HG03064 (cell line): ENCODE measurements around the gene FAM3C.

ENCODE experiments used
- ATAC-seq: cut with Tn5 transposase; IDR thresholded peaks from one replicate; pipeline ENCODE4 v1.9.1; 2021; ENCODE audit warnings: low read depth; ENCODE audit not compliant: unreplicated experiment

FAM3C gene

GRCh38 chr7:121383235-121383910, 12.7 kb downstream of the FAM3C start:
- no peak for ATAC-seq

- no peak for ATAC-seq
Measured at GRCh38 chr7:121382473-121382872, 13.6 kb downstream of the FAM3C start.

GRCh38 chr7:121379930-121380329, 16.2 kb downstream of the FAM3C start:
- ATAC-seq = no peak

- ATAC-seq = no peak
Measured at GRCh38 chr7:121376979-121377378, 19.1 kb downstream of the FAM3C start.

GRCh38 chr7:121373177-121373576, 22.9 kb downstream of the FAM3C start:
- no peak for ATAC-seq

GRCh38 chr7:121372376-121373010, 23.6 kb downstream of the FAM3C start:
- ATAC-seq = peak; percentile 85

- no peak for ATAC-seq
Measured at GRCh38 chr7:121371883-121372282, 24.2 kb downstream of the FAM3C start.

- no peak for ATAC-seq
Measured at GRCh38 chr7:121371367-121371766, 24.7 kb downstream of the FAM3C start.

GRCh38 chr7:121369462-121369861, 26.6 kb downstream of the FAM3C start:
- peak; percentile 58 for ATAC-seq

GRCh38 chr7:121366852-121367431, 29.2 kb downstream of the FAM3C start:
- no peak for ATAC-seq

GRCh38 chr7:121360564-121360963, 35.5 kb downstream of the FAM3C start:
- ATAC-seq = no peak

- ATAC-seq = no peak
Measured at GRCh38 chr7:121355574-121355973, 40.5 kb downstream of the FAM3C start.

GRCh38 chr7:121352323-121352722, 43.8 kb downstream of the FAM3C start:
- peak; percentile 53 for ATAC-seq

GRCh38 chr7:121351682-121352081, 44.4 kb downstream of the FAM3C start:
- no peak for ATAC-seq

GRCh38 chr7:121344497-121344896, 51.6 kb downstream of the FAM3C start:
- no peak for ATAC-seq

GRCh38 chr7:121344093-121344492, 52.0 kb downstream of the FAM3C start:
- no peak for ATAC-seq

- ATAC-seq = no peak
Measured at GRCh38 chr7:121343302-121343701, 52.8 kb downstream of the FAM3C start.

- no peak for ATAC-seq
Measured at GRCh38 chr7:121342631-121343030, 53.5 kb downstream of the FAM3C start.

GRCh38 chr7:121341933-121342332, 54.2 kb downstream of the FAM3C start:
- ATAC-seq = no peak

GRCh38 chr7:121339082-121339481, 57.0 kb downstream of the FAM3C start:
- ATAC-seq = no peak

- no peak for ATAC-seq
Measured at GRCh38 chr7:121337398-121337797, 58.7 kb downstream of the FAM3C start.

- ATAC-seq = no peak
Measured at GRCh38 chr7:121336579-121336978, 59.5 kb downstream of the FAM3C start.
